IMR-90 (cell line): ENCODE results near the gene EXOC3L2.

ENCODE experiments used
- BHLHE40 ChIP-seq: fragments of 150-350 bp; IDR thresholded peaks from 2 replicates; pipeline ENCODE4 v1.6.1; 2016; ENCODE audit warnings: mild to moderate bottlenecking, low read depth, low read length
- CEBPB ChIP-seq: IDR thresholded peaks from 2 replicates; pipeline ENCODE4 v1.6.1; 2012; ENCODE audit warnings: low read depth, low read length, improper control_type of control experiment
- CHD1 ChIP-seq: IDR thresholded peaks from 2 replicates; pipeline ENCODE4 v1.6.1; 2012; ENCODE audit warnings: low read depth, low read length, improper control_type of control experiment
- CTCF ChIP-seq: conservative IDR thresholded peaks from 2 replicates; pipeline ENCODE4 v1.5.1; 2012; ENCODE audit warnings: mild to moderate bottlenecking, low read depth, low read length, improper control_type of control experiment
- MXI1 ChIP-seq: IDR thresholded peaks from 2 replicates; pipeline ENCODE4 v1.6.1; 2012; ENCODE audit warnings: low read depth, mild to moderate bottlenecking, low read length, moderate library complexity, borderline replicate concordance
- NFE2L2 ChIP-seq: fragments of 150-350 bp; IDR thresholded peaks from 2 replicates; pipeline ENCODE4 v1.6.1; 2016; ENCODE audit warnings: low read depth, mild to moderate bottlenecking, low read length
- POLR2A ChIP-seq: IDR thresholded peaks from 2 replicates; pipeline ENCODE4 v1.6.1; 2012; ENCODE audit warnings: mild to moderate bottlenecking, low read depth, low read length
- RAD21 ChIP-seq: IDR thresholded peaks from 2 replicates; pipeline ENCODE4 v1.6.1; 2012; ENCODE audit warnings: low read length, improper control_type of control experiment
- RCOR1 ChIP-seq: IDR thresholded peaks from 2 replicates; pipeline ENCODE4 v1.6.1; 2012; ENCODE audit warnings: mild to moderate bottlenecking, low read length, improper control_type of control experiment; ENCODE audit not compliant: insufficient replicate concordance
- RFX5 ChIP-seq: IDR thresholded peaks from 2 replicates; pipeline ENCODE4 v1.8.0; 2012; ENCODE audit warnings: low read depth, mild to moderate bottlenecking, low read length, moderate library complexity
- SMC3 ChIP-seq: fragments of 150-350 bp; IDR thresholded peaks from 2 replicates; pipeline ENCODE4 v1.6.1; 2016; ENCODE audit warnings: low read depth, mild to moderate bottlenecking, antibody characterized with exemption, low read length, moderate library complexity
- USF2 ChIP-seq: fragments of 150-350 bp; IDR thresholded peaks from 2 replicates; pipeline ENCODE4 v1.6.1; 2017; ENCODE audit warnings: mild to moderate bottlenecking, antibody characterized with exemption, low read length, low read depth

GRCh38 chr19:45215391-45216191 is 29.6 kb downstream of the EXOC3L2 start:
- no peak for TF ChIP-seq CTCF
- TF ChIP-seq POLR2A: no peak
- no peak for TF ChIP-seq RCOR1
- no peak for TF ChIP-seq SMC3
- no peak for TF ChIP-seq MXI1
- no peak for TF ChIP-seq NFE2L2
- TF ChIP-seq RFX5: no peak
- TF ChIP-seq CEBPB: no peak
- TF ChIP-seq USF2: no peak
- no peak for TF ChIP-seq RAD21
- TF ChIP-seq BHLHE40: no peak
- no peak for TF ChIP-seq CHD1
